ENCODE data around the gene DVL1.

The DVL1 gene

DNA sequence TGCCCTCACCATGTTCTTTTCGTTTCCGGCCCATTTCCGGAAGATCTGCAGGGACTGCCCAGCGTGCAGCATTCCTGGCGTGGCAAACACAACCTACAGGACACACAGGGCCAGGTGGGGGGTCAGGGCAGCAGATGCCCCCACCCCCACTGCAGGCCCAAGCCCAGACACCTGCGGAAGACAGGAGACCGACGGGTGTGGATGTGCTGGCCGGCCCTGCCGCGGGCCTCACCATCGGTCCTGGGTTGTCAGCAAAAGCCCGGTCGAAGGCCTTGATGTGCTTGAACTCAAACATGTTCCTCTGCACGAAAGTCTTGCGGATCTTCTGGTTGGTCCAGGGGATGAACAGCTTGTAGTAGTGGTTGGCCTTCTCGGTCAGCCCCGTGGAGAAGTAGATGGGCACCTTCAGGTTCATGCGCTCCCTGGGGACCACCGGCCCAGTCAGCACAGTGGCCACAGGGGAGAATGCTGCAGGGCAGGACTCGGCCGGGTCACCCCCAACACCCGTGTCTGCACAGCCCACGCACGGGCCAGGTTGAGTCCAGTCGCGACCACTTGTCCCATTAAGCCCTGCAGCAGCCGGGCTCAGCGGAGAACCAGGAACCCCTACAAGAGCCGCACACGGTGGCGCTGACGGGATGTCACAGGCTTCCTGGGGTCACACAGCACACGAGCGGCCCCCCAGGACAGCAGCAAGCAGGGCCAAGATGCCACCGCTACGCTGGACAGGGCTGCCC is 35.5 kb downstream of the DVL1 start:
- Histone ChIP-seq H3K9me3 (ENCODE audit: insufficient read depth, low read depth, low read length) (no peaks in the 10 kb centered on the region), H3K4me3 (ENCODE audit: low read length) (no peak overlapping the region), H3K4me1 (ENCODE audit: insufficient read depth, low read length) (peaks cover 11% of the 10 kb centered on the region), H3K27ac (ENCODE audit: low read depth, low read length) (no peak overlapping the region), H3K27me3 (ENCODE audit: insufficient read depth, low read length) (no peaks in the 10 kb centered on the region), H3K9ac (ENCODE audit: low read depth, low read length) (no peak overlapping the region), H3K36me3 (ENCODE audit: insufficient read depth, low read length) (peaks cover 63% of the 10 kb centered on the region)
- WGBS = 94% methylated on average over 37 of the region's 37 CpGs

DNA sequence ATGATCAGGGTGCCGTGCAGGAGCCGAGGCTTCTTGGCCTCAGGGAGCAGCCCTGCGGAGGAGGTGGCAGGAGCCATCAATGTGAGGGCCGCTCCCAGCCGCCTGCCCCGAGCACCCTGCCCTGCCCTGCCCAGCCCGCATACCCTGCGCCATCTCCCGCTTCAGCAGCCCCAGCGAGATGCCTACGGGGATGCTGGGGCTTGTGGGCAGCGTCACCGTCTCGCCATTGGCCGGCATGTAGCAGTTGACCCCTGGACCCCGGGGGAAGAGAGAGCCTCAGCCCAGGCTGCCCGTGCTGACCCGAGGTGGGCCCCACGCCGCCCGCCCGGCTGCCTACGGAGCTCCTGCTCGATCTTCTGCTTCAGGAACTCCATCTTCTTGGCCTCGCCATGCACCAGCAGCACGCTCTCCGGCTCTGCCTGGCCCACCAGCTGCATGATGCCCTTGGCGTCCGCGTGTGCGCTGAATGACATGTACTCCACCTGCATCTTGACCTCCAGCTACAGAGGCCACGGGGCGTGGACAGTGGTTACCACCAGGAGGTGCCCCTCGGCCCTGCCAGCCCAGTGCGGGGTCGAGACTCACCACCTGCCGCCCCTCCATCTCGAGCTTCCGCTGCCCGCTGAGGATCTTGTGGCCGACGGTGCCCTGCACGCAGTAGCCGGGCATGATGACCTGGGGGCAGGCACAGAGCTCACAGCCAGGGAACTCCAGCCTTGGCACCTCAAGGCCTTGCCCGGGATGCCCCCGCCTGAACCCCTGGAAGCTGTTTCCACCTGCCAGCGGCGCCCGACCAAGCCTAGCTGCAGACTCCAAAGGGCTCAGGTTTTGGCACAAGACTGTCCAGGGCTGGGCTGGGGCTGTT is 36.5 kb downstream of the DVL1 start:
- Histone ChIP-seq H3K9me3 (ENCODE audit: insufficient read depth, low read depth, low read length) (no peaks in the 10 kb centered on the region), H3K4me3 (ENCODE audit: low read length) (no peak overlapping the region), H3K9ac (ENCODE audit: low read depth, low read length) (no peak overlapping the region), H3K36me3 (ENCODE audit: insufficient read depth, low read length) (peaks cover 55% of the 10 kb centered on the region), H3K27me3 (ENCODE audit: insufficient read depth, low read length) (no peaks in the 10 kb centered on the region), H3K4me1 (ENCODE audit: insufficient read depth, low read length) (peaks cover 7% of the 10 kb centered on the region), H3K27ac (ENCODE audit: low read depth, low read length) (no peak overlapping the region)
- 95% methylated on average over 49 of the region's 49 CpGs for WGBS

DNA sequence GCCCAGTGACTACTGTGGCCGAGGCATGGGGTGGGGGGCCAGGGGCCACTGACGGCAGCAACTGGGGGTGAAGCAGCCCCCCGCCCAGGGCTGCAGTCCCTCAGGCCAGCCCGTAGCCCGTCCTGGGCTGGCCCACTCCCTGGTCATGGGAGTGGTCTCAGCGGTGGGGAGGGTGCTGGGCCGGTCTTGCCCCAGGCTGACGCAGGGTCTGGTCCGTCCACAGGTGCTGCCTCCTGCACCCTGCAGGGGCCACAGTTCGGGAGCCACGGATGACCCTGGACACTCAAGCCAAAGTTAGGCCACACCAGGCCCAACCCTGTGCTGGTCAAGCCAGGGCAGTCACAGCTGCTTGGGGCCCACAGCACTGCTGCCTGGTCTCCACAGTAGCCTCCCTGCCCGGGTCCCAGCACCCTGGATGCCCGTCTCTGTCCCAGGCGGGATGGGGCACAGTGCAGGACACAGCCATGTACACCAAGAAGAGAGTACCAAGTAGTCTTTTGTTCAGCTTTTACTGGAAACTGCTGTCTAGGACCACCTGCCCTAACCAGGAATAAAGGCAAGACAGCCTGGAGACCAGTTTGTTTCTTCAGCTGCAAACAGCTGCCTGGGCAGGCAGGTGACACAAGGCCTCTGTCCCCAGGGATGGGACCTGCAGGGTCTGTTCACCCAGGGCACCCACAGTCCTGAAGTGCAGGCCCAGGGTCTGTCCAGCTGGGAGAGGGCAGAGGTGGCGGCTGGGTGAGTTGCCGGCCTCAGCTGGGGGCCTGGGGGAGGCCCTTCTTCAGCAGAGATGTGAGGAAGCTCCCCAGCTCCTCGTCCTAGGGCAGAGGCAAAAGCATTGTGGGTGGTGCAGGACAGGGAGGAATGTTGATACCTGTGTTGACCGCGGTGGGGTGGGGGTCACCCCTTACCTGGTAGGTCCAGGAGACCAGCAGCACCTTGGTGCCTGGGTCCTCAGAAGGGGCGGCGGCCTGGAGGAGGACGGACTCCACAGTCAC is 37.8 kb downstream of the DVL1 start:
- Histone ChIP-seq H3K27ac (ENCODE audit: low read depth, low read length) (no peak overlapping the region), H3K9ac (ENCODE audit: low read depth, low read length) (no peak overlapping the region), H3K9me3 (ENCODE audit: insufficient read depth, low read depth, low read length) (no peaks in the 10 kb centered on the region), H3K36me3 (ENCODE audit: insufficient read depth, low read length) (peaks cover 49% of the 10 kb centered on the region), H3K27me3 (ENCODE audit: insufficient read depth, low read length) (no peaks in the 10 kb centered on the region; the same call in 1 of the 2 replicates), H3K4me3 (ENCODE audit: low read length) (no peak overlapping the region), H3K4me1 (ENCODE audit: insufficient read depth, low read length) (peaks cover 12% of the 10 kb centered on the region)
- 93% methylated on average over 22 of the region's 22 CpGs for WGBS

DNA sequence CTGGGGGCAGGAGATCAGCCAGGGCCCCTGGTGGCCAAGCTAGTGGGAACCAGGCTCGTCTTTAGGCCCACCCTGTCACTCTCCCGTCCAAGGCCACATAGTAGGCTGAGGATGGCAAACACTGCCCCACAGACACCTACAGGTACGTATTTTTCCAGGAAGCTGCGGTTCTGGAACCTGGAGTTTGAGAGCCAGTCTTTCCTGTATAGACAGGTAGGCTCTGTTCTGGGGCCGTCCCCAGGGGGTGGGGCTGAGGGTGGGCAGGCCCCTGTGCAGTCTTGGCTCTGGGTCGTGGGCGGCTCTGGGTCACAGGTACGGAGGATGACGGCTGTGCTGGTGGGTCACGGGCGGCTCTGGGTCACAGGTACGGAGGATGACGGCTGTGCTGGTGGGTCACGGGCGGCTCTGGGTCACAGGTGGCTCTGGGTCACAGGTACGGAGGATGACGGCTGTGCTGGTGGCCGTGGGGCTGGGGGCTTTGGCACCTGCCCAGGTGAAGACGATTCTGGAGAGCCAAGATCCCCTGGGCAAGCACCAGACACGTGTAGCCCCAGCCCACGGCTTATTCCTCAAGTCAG is 38.7 kb downstream of the DVL1 start:
- 93% methylated on average over 21 of the region's 21 CpGs for WGBS
- Histone ChIP-seq H3K36me3 (ENCODE audit: insufficient read depth, low read length) (peaks cover 49% of the 10 kb centered on the region), H3K9me3 (ENCODE audit: insufficient read depth, low read depth, low read length) (no peaks in the 10 kb centered on the region), H3K9ac (ENCODE audit: low read depth, low read length) (no peak overlapping the region), H3K27ac (ENCODE audit: low read depth, low read length) (no peak overlapping the region; the same call in 1 of the 2 replicates), H3K4me1 (ENCODE audit: insufficient read depth, low read length) (peaks cover 15% of the 10 kb centered on the region; the same call in 1 of the 2 replicates), H3K4me3 (ENCODE audit: low read length) (no peak overlapping the region), H3K27me3 (ENCODE audit: insufficient read depth, low read length) (no peaks in the 10 kb centered on the region; the same call in 1 of the 2 replicates)

DNA sequence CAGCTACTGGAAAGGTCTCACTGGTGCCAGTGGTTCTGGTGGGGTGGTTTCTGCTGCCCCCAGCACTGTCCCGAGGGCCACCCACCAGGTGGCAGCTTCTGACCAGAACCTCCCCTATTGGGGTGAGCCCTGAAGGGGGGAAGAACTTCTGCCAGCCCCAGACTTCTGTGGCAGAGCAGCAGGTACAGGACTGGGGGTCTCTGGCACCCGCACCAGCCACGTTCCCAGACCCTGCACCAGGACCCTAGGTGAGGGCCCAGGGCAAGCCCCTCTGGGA is 39.2 kb downstream of the DVL1 start:
- Histone ChIP-seq H3K9ac (ENCODE audit: low read depth, low read length) (no peak overlapping the region), H3K4me1 (ENCODE audit: insufficient read depth, low read length) (peaks cover 17% of the 10 kb centered on the region), H3K9me3 (ENCODE audit: insufficient read depth, low read depth, low read length) (no peaks in the 10 kb centered on the region), H3K36me3 (ENCODE audit: insufficient read depth, low read length) (peaks cover 49% of the 10 kb centered on the region), H3K27ac (ENCODE audit: low read depth, low read length) (no peak overlapping the region; the same call in 1 of the 2 replicates), H3K27me3 (ENCODE audit: insufficient read depth, low read length) (no peaks in the 10 kb centered on the region; the same call in 1 of the 2 replicates), H3K4me3 (ENCODE audit: low read length) (no peak overlapping the region)
- 82% methylated on average over 3 of the region's 3 CpGs for WGBS

DNA sequence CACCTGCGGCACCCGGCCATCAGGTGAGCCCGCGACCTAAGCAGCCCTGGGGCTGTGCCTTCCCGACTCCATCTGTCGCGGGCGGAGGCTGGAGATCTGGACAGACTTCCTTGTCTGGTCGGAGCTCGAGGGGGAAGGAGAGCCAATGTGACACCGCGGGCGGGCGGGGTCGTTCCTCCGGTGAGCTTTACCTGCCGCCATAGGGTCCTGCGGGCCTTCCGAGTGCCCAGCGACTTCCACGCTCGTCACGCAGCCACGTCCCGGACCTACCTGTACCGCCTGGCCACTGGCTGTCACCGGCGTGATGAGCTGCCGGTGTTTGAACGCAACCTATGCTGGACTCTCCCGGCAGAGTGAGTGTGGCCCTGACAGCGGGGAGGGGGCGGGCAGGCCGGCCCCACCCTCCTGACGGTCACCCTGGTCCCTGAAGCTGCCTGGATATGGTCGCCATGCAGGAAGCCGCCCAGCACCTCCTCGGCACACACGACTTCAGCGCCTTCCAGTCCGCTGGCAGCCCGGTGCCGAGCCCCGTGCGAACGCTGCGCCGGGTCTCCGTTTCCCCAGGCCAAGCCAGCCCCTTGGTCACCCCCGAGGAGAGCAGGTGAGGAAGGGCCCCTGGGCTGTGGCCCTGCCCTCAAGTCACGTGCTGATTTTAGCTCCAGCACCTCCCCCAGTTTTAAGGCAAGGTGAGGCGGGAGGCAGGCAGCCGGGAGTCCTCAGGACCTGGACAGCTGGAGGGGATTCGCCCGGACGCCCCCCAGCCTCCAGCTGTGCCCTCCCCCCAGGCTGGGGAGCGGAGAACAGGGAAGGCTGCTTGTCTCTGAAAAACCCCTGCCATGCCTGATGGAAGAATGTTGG is 39.7 kb downstream of the DVL1 start:
- Histone ChIP-seq H3K36me3 (ENCODE audit: insufficient read depth, low read length) (peaks cover 45% of the 10 kb centered on the region), H3K27ac (ENCODE audit: low read depth, low read length) (peak overlapping the region; percentile 13; the same call in 1 of the 2 replicates), H3K27me3 (ENCODE audit: insufficient read depth, low read length) (no peaks in the 10 kb centered on the region; the same call in 1 of the 2 replicates), H3K9ac (ENCODE audit: low read depth, low read length) (peak overlapping the region; percentile 82), H3K9me3 (ENCODE audit: insufficient read depth, low read depth, low read length) (no peaks in the 10 kb centered on the region), H3K4me1 (ENCODE audit: insufficient read depth, low read length) (peaks cover 21% of the 10 kb centered on the region), H3K4me3 (ENCODE audit: low read length) (peak overlapping the region; percentile 88)
- 15% methylated on average over 57 of the region's 57 CpGs for WGBS

DNA sequence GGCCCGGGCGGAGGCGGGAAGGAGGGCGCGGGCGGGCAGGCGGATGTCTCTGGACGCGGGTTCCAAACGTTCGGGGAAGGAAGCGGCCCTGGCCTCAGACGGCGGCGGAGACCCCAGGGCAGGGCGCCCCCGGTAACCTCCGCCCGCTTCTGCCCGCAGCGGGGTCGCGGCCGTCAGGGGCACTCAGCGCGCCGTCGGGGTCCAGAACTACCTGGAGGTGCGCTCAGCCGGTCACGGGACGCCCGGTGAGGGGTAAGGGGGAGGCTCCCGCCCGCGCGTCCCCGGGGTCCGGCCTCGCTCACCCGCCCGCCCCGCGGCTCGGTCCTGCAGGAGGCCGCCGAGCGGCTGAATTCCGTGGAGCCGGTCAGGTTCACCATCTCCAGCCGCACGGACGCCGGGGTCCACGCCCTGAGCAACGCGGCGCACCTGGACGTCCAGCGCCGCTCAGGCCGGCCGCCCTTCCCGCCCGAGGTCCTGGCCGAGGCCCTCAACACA is 40.4 kb downstream of the DVL1 start:
- Histone ChIP-seq H3K27me3 (ENCODE audit: insufficient read depth, low read length) (no peaks in the 10 kb centered on the region; the same call in 1 of the 2 replicates), H3K4me3 (ENCODE audit: low read length) (peak overlapping the region; percentile 88), H3K27ac (ENCODE audit: low read depth, low read length) (peak overlapping the region; percentile 67; the same call in 1 of the 2 replicates), H3K36me3 (ENCODE audit: insufficient read depth, low read length) (peaks cover 38% of the 10 kb centered on the region), H3K9ac (ENCODE audit: low read depth, low read length) (peak overlapping the region; percentile 82), H3K9me3 (ENCODE audit: insufficient read depth, low read depth, low read length) (no peaks in the 10 kb centered on the region), H3K4me1 (ENCODE audit: insufficient read depth, low read length) (peaks cover 23% of the 10 kb centered on the region)
- under 1% methylated on average over 66 of the region's 66 CpGs for WGBS

DNA sequence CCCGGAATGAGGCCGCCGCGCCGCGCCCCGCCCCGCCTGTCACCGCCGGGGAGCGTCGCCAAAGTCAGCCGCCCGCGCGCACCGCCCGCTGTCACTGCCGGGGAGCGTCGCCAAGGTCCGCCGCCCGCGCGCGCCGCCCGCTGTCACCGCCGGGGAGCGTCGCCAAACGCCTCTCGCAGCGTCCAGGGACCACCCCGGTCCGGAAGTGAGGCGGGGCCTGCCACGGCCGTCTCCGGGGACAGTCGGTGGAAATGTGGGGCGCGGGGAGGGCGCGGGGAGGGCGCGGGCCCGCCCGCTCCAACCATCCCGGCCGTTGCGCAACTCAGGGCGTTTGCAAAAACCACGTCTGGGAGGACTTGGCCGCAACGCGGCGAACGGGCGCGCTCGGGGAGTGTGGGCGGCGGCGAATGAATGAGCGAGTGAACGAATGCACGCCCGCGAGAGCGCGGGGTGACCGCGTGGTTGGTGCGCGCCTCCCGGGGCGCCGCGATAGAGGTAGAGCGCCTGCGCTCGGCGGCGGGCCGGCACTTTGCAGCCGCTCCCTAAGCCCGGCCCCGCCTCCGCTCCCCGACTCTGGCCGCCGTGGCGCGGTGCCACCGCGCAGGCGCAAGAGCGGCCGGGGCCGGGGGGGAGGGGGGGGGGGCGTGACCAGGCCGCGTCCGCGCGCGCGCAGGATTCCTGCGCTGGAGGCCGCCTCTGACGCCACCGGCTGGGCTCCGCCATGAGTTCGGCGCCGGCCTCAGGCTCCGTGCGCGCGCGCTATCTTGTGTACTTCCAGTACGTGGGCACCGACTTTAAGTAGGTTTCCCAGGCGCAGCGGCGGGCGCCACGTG is 41.1 kb downstream of the DVL1 start, which contains the start of the genes ACAP3 and PUSL1:
Gene ACAP3, minus strand, starts transcription at position 8 of the 833 bp plus-strand sequence. CDS start 115 bp downstream, outside the sequence.
Gene PUSL1, plus strand, starts transcription at position 675 of the 833 bp plus-strand sequence. Its CDS starts 47 bp downstream, at position 722.
- WGBS = under 1% methylated on average over 130 of the region's 131 CpGs
- Histone ChIP-seq H3K4me3 (ENCODE audit: low read length) (peak within 1 kb of the TSS; percentile 88), H3K4me1 (ENCODE audit: insufficient read depth, low read length) (peaks cover 23% of the 10 kb centered on the region), H3K36me3 (ENCODE audit: insufficient read depth, low read length) (peaks cover 31% of the 10 kb centered on the region), H3K9ac (ENCODE audit: low read depth, low read length) (peak within 1 kb of the TSS; percentile 82), H3K9me3 (ENCODE audit: insufficient read depth, low read depth, low read length) (no peaks in the 10 kb centered on the region), H3K27me3 (ENCODE audit: insufficient read depth, low read length) (no peaks in the 10 kb centered on the region; the same call in 1 of the 2 replicates), H3K27ac (ENCODE audit: low read depth, low read length) (peak within 1 kb of the TSS; percentile 92)

All from HUES64 (cell line).